ENCODE results near the gene RALB. TPM values are rescaled to one million over a fixed set of nuclear protein-coding genes. Genes with fewer than 3 reads are reported as not detected.

RALB gene
- total RNA-seq, 1 donor from 2014 or later = 52.7 TPM

DNA sequence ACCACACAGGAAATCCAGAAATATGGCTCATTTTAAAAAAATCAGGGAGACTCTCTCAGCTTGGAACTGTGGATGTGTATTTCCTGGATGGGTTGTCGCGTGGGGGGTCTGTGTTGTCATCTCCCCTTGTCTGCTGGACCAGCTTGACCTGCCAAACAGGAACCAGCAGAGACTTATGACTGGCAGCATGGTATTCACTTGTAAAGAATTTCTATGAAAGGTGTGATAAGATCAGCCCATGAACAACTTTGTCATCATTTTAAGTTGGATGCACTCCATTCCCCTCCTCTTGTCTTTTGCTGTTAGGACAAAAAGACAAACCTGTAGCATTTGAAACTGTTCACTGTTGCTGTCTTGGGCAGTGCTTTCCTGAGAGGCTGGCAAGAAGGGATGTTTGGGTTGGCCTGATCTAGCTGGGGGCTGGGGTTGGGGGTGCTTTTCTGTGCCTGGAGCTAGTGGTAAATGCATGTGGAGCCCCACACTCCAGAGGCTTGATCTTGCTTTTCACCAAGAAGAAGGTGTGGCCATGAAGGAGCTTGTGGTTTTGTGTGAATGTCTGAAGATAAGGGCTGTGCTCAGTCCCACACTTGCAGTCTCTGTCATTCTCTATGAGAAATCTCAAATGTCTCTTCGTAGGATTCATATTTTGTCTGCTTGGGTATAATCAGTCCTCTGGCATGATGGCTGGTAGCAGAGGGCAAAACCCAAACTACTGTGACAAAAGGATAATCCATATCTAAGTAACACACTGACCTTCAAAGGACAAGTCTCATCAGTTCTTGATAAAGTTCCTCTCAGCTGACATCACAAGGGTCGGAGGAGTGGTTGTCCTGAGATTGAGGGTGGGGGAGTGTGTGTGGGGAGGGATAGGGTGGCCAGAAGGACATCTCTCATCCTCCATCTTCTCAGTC lies 39.0 kb downstream of the RALB start:
- FAIRE-seq = no peak
- peak; percentile 77 for DNase-seq (ENCODE audit: low read depth)
- no peaks in the 10 kb centered on the region for H3K27me3 ChIP-seq (ENCODE audit: control insufficient read depth, insufficient read depth, low read length)
- peaks cover 12% of the 10 kb centered on the region for H3K36me3 ChIP-seq (ENCODE audit: control insufficient read depth, insufficient read depth, low read length)
- TF ChIP-seq, protein P1, sequence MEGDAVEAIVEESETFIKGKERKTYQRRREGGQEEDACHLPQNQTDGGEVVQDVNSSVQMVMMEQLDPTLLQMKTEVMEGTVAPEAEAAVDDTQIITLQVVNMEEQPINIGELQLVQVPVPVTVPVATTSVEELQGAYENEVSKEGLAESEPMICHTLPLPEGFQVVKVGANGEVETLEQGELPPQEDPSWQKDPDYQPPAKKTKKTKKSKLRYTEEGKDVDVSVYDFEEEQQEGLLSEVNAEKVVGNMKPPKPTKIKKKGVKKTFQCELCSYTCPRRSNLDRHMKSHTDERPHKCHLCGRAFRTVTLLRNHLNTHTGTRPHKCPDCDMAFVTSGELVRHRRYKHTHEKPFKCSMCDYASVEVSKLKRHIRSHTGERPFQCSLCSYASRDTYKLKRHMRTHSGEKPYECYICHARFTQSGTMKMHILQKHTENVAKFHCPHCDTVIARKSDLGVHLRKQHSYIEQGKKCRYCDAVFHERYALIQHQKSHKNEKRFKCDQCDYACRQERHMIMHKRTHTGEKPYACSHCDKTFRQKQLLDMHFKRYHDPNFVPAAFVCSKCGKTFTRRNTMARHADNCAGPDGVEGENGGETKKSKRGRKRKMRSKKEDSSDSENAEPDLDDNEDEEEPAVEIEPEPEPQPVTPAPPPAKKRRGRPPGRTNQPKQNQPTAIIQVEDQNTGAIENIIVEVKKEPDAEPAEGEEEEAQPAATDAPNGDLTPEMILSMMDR (IDR thresholded peaks at IDR 0.05; ENCODE audit: insufficient read depth, low read length, severe bottlenecking) = no peak
- H3K4me3 ChIP-seq (ENCODE audit: low read depth, low read length) = no peak overlapping the region

DNA sequence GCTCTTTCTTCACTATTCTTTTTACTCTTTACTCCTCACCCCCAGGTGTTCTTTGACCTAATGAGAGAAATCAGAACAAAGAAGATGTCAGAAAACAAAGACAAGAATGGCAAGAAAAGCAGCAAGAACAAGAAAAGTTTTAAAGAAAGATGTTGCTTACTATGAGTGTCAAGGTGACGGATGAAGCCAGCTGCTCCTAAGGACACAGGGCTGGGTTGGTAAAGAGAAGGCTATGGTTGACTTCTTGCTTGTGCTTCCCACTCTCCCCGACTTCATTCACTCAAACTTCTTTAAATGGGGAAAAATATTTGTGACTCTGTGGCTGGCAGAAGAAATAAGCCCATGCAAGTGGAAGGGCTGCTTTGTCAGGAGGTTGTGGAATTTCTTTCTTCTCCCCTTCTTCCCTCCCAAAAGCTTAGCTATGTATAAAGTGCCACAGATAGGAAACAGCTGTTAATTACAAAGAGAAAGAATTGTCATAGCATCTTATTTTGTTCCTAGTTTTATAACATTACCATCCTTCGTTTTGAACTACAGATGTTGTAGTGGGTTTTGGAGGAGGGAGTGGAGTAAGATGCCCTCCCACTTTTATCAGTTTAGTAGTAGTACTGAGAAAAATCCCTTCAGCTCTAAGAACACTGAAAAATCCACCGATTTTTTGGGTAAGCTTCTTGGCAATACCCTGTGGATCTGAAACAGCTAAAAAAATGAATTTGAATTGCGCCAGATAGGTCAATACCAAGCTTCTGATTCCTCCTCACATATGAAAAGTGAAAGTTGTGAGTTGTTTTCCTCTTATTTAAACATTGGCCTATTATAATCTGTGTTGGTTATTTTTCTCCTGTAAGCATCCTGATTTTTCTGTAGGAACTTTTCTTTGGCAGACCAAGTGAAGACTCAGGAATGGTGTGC lies 40.7 kb downstream of the RALB start:
- peaks cover 11% of the 10 kb centered on the region for H3K36me3 ChIP-seq (ENCODE audit: control insufficient read depth, insufficient read depth, low read length)
- no peak for FAIRE-seq
- no peak overlapping the region for H3K4me3 ChIP-seq (ENCODE audit: low read depth, low read length)
- TF ChIP-seq, protein P1 (IDR thresholded peaks at IDR 0.05; ENCODE audit: insufficient read depth, low read length, severe bottlenecking) = no peak
- H3K27me3 ChIP-seq (ENCODE audit: control insufficient read depth, insufficient read depth, low read length) = no peaks in the 10 kb centered on the region
- DNase-seq (ENCODE audit: low read depth) = no peak

DNA sequence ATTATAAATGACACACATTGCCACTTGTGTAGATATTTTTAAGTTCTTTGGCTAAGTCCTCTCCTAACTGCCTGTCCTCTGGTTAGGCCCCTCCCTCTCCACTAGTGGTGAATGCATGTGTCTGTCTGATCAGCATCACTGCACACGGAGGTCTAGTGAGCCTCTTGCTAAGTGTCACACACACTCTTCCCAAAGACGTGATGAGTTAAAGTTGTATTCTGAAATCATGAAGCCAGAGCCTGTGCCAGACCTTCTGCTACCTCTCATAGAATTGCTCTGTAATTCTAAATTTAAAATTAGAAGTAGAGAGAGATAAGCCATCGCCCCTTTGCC lies 41.3 kb downstream of the RALB start:
- TF ChIP-seq, protein P1 (IDR thresholded peaks at IDR 0.05; ENCODE audit: insufficient read depth, low read length, severe bottlenecking) = no peak
- Histone ChIP-seq H3K36me3 (ENCODE audit: control insufficient read depth, insufficient read depth, low read length) (peaks cover 11% of the 10 kb centered on the region), H3K27me3 (ENCODE audit: control insufficient read depth, insufficient read depth, low read length) (no peaks in the 10 kb centered on the region), H3K4me3 (ENCODE audit: low read depth, low read length) (no peak overlapping the region)
- no peak for DNase-seq (ENCODE audit: low read depth)
- no peak for FAIRE-seq

DNA sequence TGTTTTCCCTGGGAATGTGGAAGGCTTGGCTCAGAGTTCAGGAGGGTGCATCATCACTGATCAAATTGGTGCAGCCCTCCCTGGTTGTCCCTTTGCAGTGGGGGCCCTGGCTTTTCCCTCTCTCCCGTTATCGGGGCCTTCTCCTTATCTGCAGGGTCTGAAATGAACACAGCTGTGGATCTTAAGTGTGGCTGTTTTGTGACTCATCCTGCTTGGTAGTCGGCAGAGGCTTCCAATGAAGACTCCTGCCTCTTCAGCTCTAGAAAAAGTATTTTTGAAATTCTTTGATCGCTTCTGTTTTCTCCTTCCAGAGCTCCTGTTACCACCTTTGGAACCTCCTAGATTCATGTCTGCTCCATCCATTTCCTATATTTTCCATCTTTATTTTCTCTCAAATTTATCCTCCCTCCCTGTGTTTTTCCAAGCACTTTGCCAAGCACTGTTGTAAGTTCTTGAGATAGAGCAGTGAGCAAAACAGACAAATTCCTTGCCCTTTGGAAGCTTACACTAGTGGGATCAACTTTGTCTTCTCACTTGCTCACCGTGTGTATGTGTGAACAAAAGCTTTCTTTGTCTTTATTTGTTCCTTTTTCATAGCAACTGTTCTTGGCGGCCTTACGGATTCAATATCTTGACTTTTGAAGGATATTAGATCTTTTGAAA lies 45.7 kb downstream of the RALB start:
- H3K27me3 ChIP-seq (ENCODE audit: control insufficient read depth, insufficient read depth, low read length) = no peaks in the 10 kb centered on the region
- H3K36me3 ChIP-seq (ENCODE audit: control insufficient read depth, insufficient read depth, low read length) = peaks cover 11% of the 10 kb centered on the region
- H3K4me3 ChIP-seq (ENCODE audit: low read depth, low read length) = no peak overlapping the region
- no peak for DNase-seq (ENCODE audit: low read depth)
- TF ChIP-seq, protein P1 (IDR thresholded peaks at IDR 0.05; ENCODE audit: insufficient read depth, low read length, severe bottlenecking) = no peak
- no peak for FAIRE-seq

DNA sequence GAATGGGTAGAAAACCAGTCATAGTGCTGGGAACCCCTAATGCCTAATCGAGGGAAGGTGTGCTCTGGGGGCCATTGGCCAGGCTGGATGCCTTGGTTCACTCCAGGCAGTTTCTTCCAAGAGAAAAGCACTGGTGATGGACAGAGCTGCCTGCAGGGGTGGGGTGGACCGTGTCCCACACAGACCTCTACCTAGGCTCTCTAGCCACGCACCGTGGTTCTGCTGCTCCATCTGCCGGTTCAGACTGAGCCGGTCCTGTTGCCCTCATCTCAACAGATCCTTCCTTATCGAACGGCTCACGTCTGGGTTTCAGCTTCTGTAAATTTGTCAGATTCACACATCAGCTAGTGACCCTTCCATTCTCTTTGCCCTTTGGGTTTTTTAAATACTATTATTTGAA lies 46.4 kb downstream of the RALB start:
- FAIRE-seq = no peak
- TF ChIP-seq, protein P1 (IDR thresholded peaks at IDR 0.05; ENCODE audit: insufficient read depth, low read length, severe bottlenecking) = no peak
- Histone ChIP-seq H3K4me3 (ENCODE audit: low read depth, low read length) (no peak overlapping the region), H3K36me3 (ENCODE audit: control insufficient read depth, insufficient read depth, low read length) (peaks cover 6% of the 10 kb centered on the region), H3K27me3 (ENCODE audit: control insufficient read depth, insufficient read depth, low read length) (no peaks in the 10 kb centered on the region)
- no peak for DNase-seq (ENCODE audit: low read depth)
